Left lobe of liver (tissue), 2 donors: ENCODE measurements around the gene CATSPERE. TPM values are rescaled to one million over a fixed set of nuclear protein-coding genes. Genes with fewer than 3 reads are reported as not detected.

Experiments used
- ATAC-seq: fragments of 200-7000 bp; cut with Tn5 transposase; one replicate; pipeline ENCODE4 v1.9.1; 2020; ENCODE audit warnings: mild to moderate bottlenecking, moderate library complexity
- DNase-seq: peaks from one replicate; pipeline ENCODE4 v3.0.0-alpha.2; 2020; ENCODE audit warnings: low spot score
- total RNA-seq: library from RNA; stranded (reverse); gene quantifications from one replicate; pipeline ENCODE4 v1.2.1, GENCODE V29; 2021
- donor health status: DM: no; HTN: no; CAD: no; lungs with moderate emphysema.
- donor health status: DM: no; HTN: yes; CAD: no.

The CATSPERE gene
- total RNA-seq, 1 donor from 2014 or later: 1.2 TPM

GRCh38 chr1:244626709-244627108 lies 165.6 kb downstream of the CATSPERE start:
- ATAC-seq (no peak), DNase-seq (no peak)

GRCh38 chr1:244628789-244629188 lies 167.7 kb downstream of the CATSPERE start:
- DNase-seq (no peak), ATAC-seq (no peak)

- ATAC-seq (no peak), DNase-seq (no peak)
These were observed 172.1 kb downstream of the CATSPERE start for GRCh38 chr1:244633140-244633539.

GRCh38 chr1:244634546-244634945 lies 173.5 kb downstream of the CATSPERE start:
- ATAC-seq (no peak), DNase-seq (no peak)

GRCh38 chr1:244636488-244637259 lies 175.6 kb downstream of the CATSPERE start:
- DNase-seq (no peak), ATAC-seq (no peak)

GRCh38 chr1:244639561-244639960 lies 178.5 kb downstream of the CATSPERE start:
- ATAC-seq: peak; percentile 81
- no peak for DNase-seq

GRCh38 chr1:244640917-244641316 lies 179.8 kb downstream of the CATSPERE start:
- DNase-seq (no peak), ATAC-seq (no peak)

GRCh38 chr1:244642526-244642925 lies 181.5 kb downstream of the CATSPERE start:
- DNase-seq (no peak), ATAC-seq (no peak)

- ATAC-seq (no peak), DNase-seq (no peak)
These were observed 181.9 kb downstream of the CATSPERE start for GRCh38 chr1:244642988-244643387.

GRCh38 chr1:244645414-244645813 lies 184.3 kb downstream of the CATSPERE start:
- ATAC-seq: no peak
- no peak for DNase-seq

- ATAC-seq (no peak), DNase-seq (no peak)
These were observed 184.8 kb downstream of the CATSPERE start for GRCh38 chr1:244645890-244646289.

- ATAC-seq: no peak
- DNase-seq: no peak
These were observed 186.7 kb downstream of the CATSPERE start for GRCh38 chr1:244647819-244648218.

GRCh38 chr1:244651956-244652622 lies 191.0 kb downstream of the CATSPERE start:
- no peak for ATAC-seq

GRCh38 chr1:244652623-244653438 lies 191.8 kb downstream of the CATSPERE start, which contains the start of gene DESI2:
DESI2 (plus strand) TSS chr1:244653126; CDS start chr1:244653314, 188 bp downstream.
- peak; percentile 92 for ATAC-seq
- DNase-seq: peak; percentile 99

More at GRCh38 chr1:244651956-244652622, 191.0 kb downstream of the CATSPERE start:
- DNase-seq: no peak

- peak; percentile 54 for DNase-seq
- ATAC-seq: no peak
These were observed 192.5 kb downstream of the CATSPERE start for GRCh38 chr1:244653439-244654107.

- no peak for DNase-seq
- no peak for ATAC-seq
These were observed 193.3 kb downstream of the CATSPERE start for GRCh38 chr1:244654108-244655038.

GRCh38 chr1:244655186-244655585 lies 194.1 kb downstream of the CATSPERE start:
- no peak for DNase-seq
- ATAC-seq: no peak

- DNase-seq: no peak
- ATAC-seq: no peak
These were observed 196.3 kb downstream of the CATSPERE start for GRCh38 chr1:244657421-244657820.

GRCh38 chr1:244659694-244660093 lies 198.6 kb downstream of the CATSPERE start:
- ATAC-seq (peak; percentile 71), DNase-seq (no peak)

GRCh38 chr1:244660595-244660994 lies 199.5 kb downstream of the CATSPERE start:
- DNase-seq (no peak), ATAC-seq (no peak)
